Measurements from ENCODE around the gene SYAP1. TPM values are rescaled to one million over a fixed set of nuclear protein-coding genes. Genes with fewer than 3 reads are reported as not detected.

SYAP1 gene
- total and polyA plus RNA-seq, 2 of the 8 experiments (the other 6 are each of a cell fraction or from before 2014, with no cell fraction given), result 2.9 to 20.3 TPM

DNA sequence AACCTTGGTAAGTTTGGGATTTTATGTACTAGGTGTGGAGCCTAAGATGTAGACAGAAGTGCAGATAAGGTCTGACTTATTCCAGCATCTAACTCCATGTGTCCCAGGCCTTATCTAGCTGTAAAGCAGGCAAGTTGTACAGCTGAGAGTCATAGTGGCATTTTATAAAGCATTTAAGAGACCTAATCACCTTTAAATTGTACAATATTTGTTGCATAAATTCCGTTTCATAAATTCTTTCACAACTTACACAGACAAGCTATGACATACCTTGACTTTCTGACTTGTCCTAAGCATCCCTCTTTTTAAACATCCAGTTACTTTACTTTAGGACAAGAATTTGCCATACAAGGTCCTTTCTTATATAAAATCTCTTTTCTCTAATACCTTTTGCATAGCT lies 11.0 kb downstream of the SYAP1 start:
- H3K79me1 ChIP-seq (ENCODE audit: low read depth, low read length), result no peaks in the 10 kb centered on the region
- H4K5ac ChIP-seq (ENCODE audit: insufficient read length, low read depth, low read length), result no peak overlapping the region
- no peaks in the 10 kb centered on the region for H4K20me1 ChIP-seq (replicated peaks in 1 of 2; ENCODE audit: control insufficient read depth in 1 of 2, insufficient read depth in 2 of 2, low read length in 2 of 2)
- no peak overlapping the region for H3K18ac ChIP-seq (ENCODE audit: extremely low read depth, low read length)
- 86% methylated on average over 1 of the region's 1 CpG; no CpG with 5 or more reads in 1 of the 2 experiments for WGBS, 2 experiments (ENCODE audit: extremely low coverage in 1 of 2, insufficient coverage in 1 of 2, insufficient read length in 1 of 2, insufficient replicate concordance in 2 of 2, low coverage in 1 of 2, low lambda C conversion rate in 2 of 2, missing lambda C conversion rate in 1 of 2)
- no peak overlapping the region for H3K4ac ChIP-seq (replicated peaks; ENCODE audit: insufficient read length, low read depth, low read length)
- H3K79me2 ChIP-seq (ENCODE audit: control insufficient read depth in 1 of 2, insufficient read depth in 2 of 2, low read length in 2 of 2), result peaks cover 0 to 11% of the 10 kb centered on the region in 2 experiments; a peak in 2 of 4 replicates
- POLR2A ChIA-PET (ENCODE audit: partially characterized antibody), result interaction anchor here (1.7 kb wide), 1 partner anchor 10 kb away, joined by 7 read pairs; no protein-coding TSS in a partner anchor
- H2BK5ac ChIP-seq (ENCODE audit: low read depth, low read length), result no peak overlapping the region
- FAIRE-seq (no peak), DNase-seq (ENCODE audit: low read depth in 1 of 2, low spot score in 2 of 2) (no peak)
- no peak overlapping the region for H2BK15ac ChIP-seq (ENCODE audit: low read length)
- H3K56ac ChIP-seq (replicated peaks; ENCODE audit: insufficient read length, low read depth, low read length), result no peak overlapping the region
- H4K8ac ChIP-seq (ENCODE audit: extremely low read depth, insufficient read depth, low read length), result no peak overlapping the region
- H3K9ac ChIP-seq (replicated peaks in 1 of 4; ENCODE audit: extremely low read depth in 1 of 4, low read depth in 3 of 4, low read length in 3 of 4), result no peak overlapping the region
- no peaks in the 10 kb centered on the region; a peak in 1 of 4 replicates for H3K9me3 ChIP-seq (ENCODE audit: insufficient read depth in 2 of 2, low read depth in 1 of 2, low read length in 1 of 2)
- no peaks in the 10 kb centered on the region for H3K27me3 ChIP-seq (replicated peaks in 1 of 4; ENCODE audit: control insufficient read depth in 3 of 4, extremely low read depth in 1 of 4, insufficient read depth in 3 of 4, low read length in 3 of 4)
- H4K91ac ChIP-seq (replicated peaks; ENCODE audit: insufficient read length, low read length), result no peak overlapping the region
- CTCF ChIA-PET (ENCODE audit: partially characterized antibody), result interaction anchor here (0.6 kb wide), 1 partner anchor 52 kb away, joined by 3 read pairs; no protein-coding TSS in a partner anchor
- no peak overlapping the region for H3K14ac ChIP-seq (ENCODE audit: insufficient read length)
- no peaks in the 10 kb centered on the region for H3K23me2 ChIP-seq (ENCODE audit: low read depth, low read length)
- H2BK120ac ChIP-seq (replicated peaks; ENCODE audit: low read depth, low read length), result no peak overlapping the region
- H3K4me2 ChIP-seq (ENCODE audit: insufficient read depth in 1 of 2, low read depth in 2 of 2, low read length in 2 of 2), result no peak overlapping the region
- no peak overlapping the region for H2AK5ac ChIP-seq (ENCODE audit: low read depth, low read length)
- no peak overlapping the region for H3K23ac ChIP-seq (ENCODE audit: insufficient read length)
- no peak overlapping the region for H3K27ac ChIP-seq (ENCODE audit: low read depth, low read length)
- H2BK12ac ChIP-seq (ENCODE audit: low read depth, low read length), result no peak overlapping the region
- H2BK20ac ChIP-seq (ENCODE audit: low read length), result no peak overlapping the region
- H2AFZ ChIP-seq (ENCODE audit: low read length), result no peak overlapping the region
- peaks cover 0 to 7% (median 3%) of the 10 kb centered on the region in 4 experiments; a peak in 2 of 8 replicates for H3K36me3 ChIP-seq (ENCODE audit: control insufficient read depth in 2 of 4, insufficient read depth in 4 of 4, low read length in 3 of 4)
- no peaks in the 10 kb centered on the region for H3K4me1 ChIP-seq (replicated peaks in 1 of 4; ENCODE audit: control insufficient read depth in 3 of 4, insufficient read depth in 4 of 4, low read length in 3 of 4)
- H3K4me3 ChIP-seq (ENCODE audit: extremely low read depth in 1 of 4, insufficient read depth in 2 of 4, low read depth in 3 of 4, low read length in 4 of 4), result no peak overlapping the region
- TF ChIP-seq SAP30 (IDR thresholded peaks at IDR 0.05; ENCODE audit: insufficient read depth, insufficient replicate concordance, low read length), result no peak
- no peak for TF ChIP-seq TAF1 (IDR thresholded peaks at IDR 0.05; ENCODE audit: low read depth, low read length)
- TF ChIP-seq ASH2L (IDR thresholded peaks at IDR 0.05; ENCODE audit: low read length), result no peak
- TF ChIP-seq HDAC2 (IDR thresholded peaks at IDR 0.05; ENCODE audit: borderline replicate concordance in 1 of 2, low read depth in 2 of 2, low read length in 2 of 2), result no peak
- TF ChIP-seq NRF1 (IDR thresholded peaks at IDR 0.05; ENCODE audit: low read depth, low read length), result no peak
- TF ChIP-seq EP300 (IDR thresholded peaks at IDR 0.05; ENCODE audit: borderline replicate concordance in 1 of 2, low read depth in 2 of 2, low read length in 2 of 2), result no peak
- TF ChIP-seq, protein P1, sequence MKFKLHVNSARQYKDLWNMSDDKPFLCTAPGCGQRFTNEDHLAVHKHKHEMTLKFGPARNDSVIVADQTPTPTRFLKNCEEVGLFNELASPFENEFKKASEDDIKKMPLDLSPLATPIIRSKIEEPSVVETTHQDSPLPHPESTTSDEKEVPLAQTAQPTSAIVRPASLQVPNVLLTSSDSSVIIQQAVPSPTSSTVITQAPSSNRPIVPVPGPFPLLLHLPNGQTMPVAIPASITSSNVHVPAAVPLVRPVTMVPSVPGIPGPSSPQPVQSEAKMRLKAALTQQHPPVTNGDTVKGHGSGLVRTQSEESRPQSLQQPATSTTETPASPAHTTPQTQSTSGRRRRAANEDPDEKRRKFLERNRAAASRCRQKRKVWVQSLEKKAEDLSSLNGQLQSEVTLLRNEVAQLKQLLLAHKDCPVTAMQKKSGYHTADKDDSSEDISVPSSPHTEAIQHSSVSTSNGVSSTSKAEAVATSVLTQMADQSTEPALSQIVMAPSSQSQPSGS (IDR thresholded peaks at IDR 0.05; ENCODE audit: low read length), result no peak
- TF ChIP-seq, protein P2, sequence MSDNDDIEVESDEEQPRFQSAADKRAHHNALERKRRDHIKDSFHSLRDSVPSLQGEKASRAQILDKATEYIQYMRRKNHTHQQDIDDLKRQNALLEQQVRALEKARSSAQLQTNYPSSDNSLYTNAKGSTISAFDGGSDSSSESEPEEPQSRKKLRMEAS (IDR thresholded peaks at IDR 0.05), result no peak
